Thyroid gland (tissue), 4 donors: ENCODE data around the gene NAT9. TPM values are rescaled to one million over a fixed set of nuclear protein-coding genes. Genes with fewer than 3 reads are reported as not detected.

Source experiments
- DNase-seq, 2 donors: peaks; one replicate each; pipeline ENCODE4 v3.0.0-alpha.2; 2019
- H3K27ac ChIP-seq, 3 donors: fragments of 200-600 bp; sonication (generic); 1 replicate in 2 of 3; 2 replicates in 1 of 3; pipeline ENCODE4 v1.5.1; 2016 to 2019; ENCODE audit warnings: mild to moderate bottlenecking in 1 of 3, moderate library complexity in 1 of 3
- H3K27me3 ChIP-seq: fragments of 200-600 bp; sonication (generic); one replicate; pipeline ENCODE4 v1.5.1; 2019
- H3K36me3 ChIP-seq, 2 donors: fragments of 200-600 bp; sonication (generic); one replicate each; pipeline ENCODE4 v1.5.1; 2016 to 2019
- H3K4me1 ChIP-seq, 2 donors: fragments of 200-600 bp; sonication (generic); one replicate each; pipeline ENCODE4 v1.5.1; 2017 to 2019
- H3K4me3 ChIP-seq, 3 donors: fragments of 200-600 bp; sonication (generic); replicated peaks in 1 of 3; 1 replicate in 2 of 3; 2 replicates in 1 of 3; pipeline ENCODE4 v1.5.1; 2016; ENCODE audit warnings: mild to moderate bottlenecking in 1 of 3
- H3K9me3 ChIP-seq: fragments of 200-600 bp; sonication (generic); one replicate; pipeline ENCODE4 v1.5.1; 2017
- CTCF ChIP-seq, 6 experiments: fragments of 200-600 bp in 3 of 6; fragments of 450-650 bp in 3 of 6; sonication (generic) in 3 of 6; IDR thresholded peaks; one replicate each; pipeline ENCODE4 v1.5.1; 2016 to 2019; ENCODE audit warnings: antibody characterized with exemption in 6 of 6, mild to moderate bottlenecking in 2 of 6, inconsistent platforms in 1 of 6, moderate library complexity in 1 of 6
- POLR2A ChIP-seq, 2 donors: fragments of 450-650 bp; IDR thresholded peaks; one replicate each; pipeline ENCODE4 v1.6.1; 2017; ENCODE audit warnings: antibody characterized with exemption in 2 of 2, mild to moderate bottlenecking in 2 of 2, moderate library complexity in 1 of 2
- WGBS, 2 donors: methylation state at CpG; one replicate each; pipeline ENCODE4 v1.1.5; 2017; 5-methylcytosine and 5-hydroxymethylcytosine counted together
- intact Hi-C: fragments of 100-400 bp; cut with DNase I; formaldehyde crosslinking; loops from one replicate; pipeline ENCODE4 v1.15.1; 2023
- total RNA-seq, 4 donors: library from RNA; depleted of rRNA; stranded (reverse); fragments of >200 nt; gene quantifications; one replicate each; pipeline ENCODE4 v1.2.3, GENCODE V29; 2016

The NAT9 gene
- total RNA-seq, 4 donors from 2014 or later = 33.1 to 46.5 (median 41.4) TPM

GRCh38 chr17:74734256-74734655 is 41.9 kb downstream of the NAT9 start:
- WGBS, 2 donors = 97 to 98% methylated on average over 3 of the region's 3 CpGs
- H3K4me1 ChIP-seq = peaks cover 15 to 24% of the 10 kb centered on the region in 2 donors
- intact Hi-C loops = loop anchor here (5.0 kb wide), 1 partner anchor 57 kb away; no protein-coding TSS in a partner anchor

GRCh38 chr17:74733365-74734122 is 42.6 kb downstream of the NAT9 start:
- H3K27ac ChIP-seq = no peak overlapping the region
- WGBS, 2 donors = 71 to 82% methylated on average over 9 of the region's 9 CpGs
- DNase-seq = no peak
- H3K4me3 ChIP-seq = no peak overlapping the region
- H3K36me3 ChIP-seq = no peaks in the 10 kb centered on the region
- peaks cover 18% of the 10 kb centered on the region for H3K27me3 ChIP-seq
- intact Hi-C loops = loop anchor here (5.0 kb wide), 1 partner anchor 56 kb away; no protein-coding TSS in a partner anchor
- H3K4me1 ChIP-seq = peaks cover 15 to 23% of the 10 kb centered on the region in 2 donors
- no peaks in the 10 kb centered on the region for H3K9me3 ChIP-seq
- no peak for TF ChIP-seq POLR2A (IDR thresholded peaks at IDR 0.05)
- TF ChIP-seq CTCF (IDR thresholded peaks at IDR 0.05) = no peak

More at GRCh38 chr17:74734256-74734655, 41.9 kb downstream of the NAT9 start:
- H3K27me3 ChIP-seq = peaks cover 21% of the 10 kb centered on the region
- no peak overlapping the region for H3K4me3 ChIP-seq
- no peak for DNase-seq
- H3K36me3 ChIP-seq = no peaks in the 10 kb centered on the region
- H3K27ac ChIP-seq = no peak overlapping the region
- no peaks in the 10 kb centered on the region for H3K9me3 ChIP-seq
- TF ChIP-seq CTCF (IDR thresholded peaks at IDR 0.05) = no peak
- no peak for TF ChIP-seq POLR2A (IDR thresholded peaks at IDR 0.05)

- H3K9me3 ChIP-seq = no peaks in the 10 kb centered on the region
- no peak overlapping the region for H3K27ac ChIP-seq
- H3K27me3 ChIP-seq = peaks cover 7% of the 10 kb centered on the region
- intact Hi-C loops = loop anchor here (5.0 kb wide), 1 partner anchor 55 kb away; no protein-coding TSS in a partner anchor
- WGBS, 2 donors = 74 to 77% methylated on average over 12 of the region's 12 CpGs
- peaks cover 10 to 11% of the 10 kb centered on the region in 2 donors for H3K4me1 ChIP-seq
- H3K36me3 ChIP-seq = no peaks in the 10 kb centered on the region
- no peak for DNase-seq
- TF ChIP-seq CTCF (IDR thresholded peaks at IDR 0.05) (no peak), POLR2A (IDR thresholded peaks at IDR 0.05) (no peak)
- no peak overlapping the region for H3K4me3 ChIP-seq
Observed at GRCh38 chr17:74732042-74732867, 43.9 kb downstream of the NAT9 start.

- no peaks in the 10 kb centered on the region for H3K9me3 ChIP-seq
- H3K36me3 ChIP-seq = no peaks in the 10 kb centered on the region
- no peak overlapping the region for H3K27ac ChIP-seq
- DNase-seq = no peak
- H3K27me3 ChIP-seq = no peaks in the 10 kb centered on the region
- no peak overlapping the region for H3K4me3 ChIP-seq
- peaks cover 8 to 9% of the 10 kb centered on the region in 2 donors for H3K4me1 ChIP-seq
- intact Hi-C loops = loop anchor here (5.0 kb wide), 1 partner anchor 54 kb away; no protein-coding TSS in a partner anchor
- 75 to 80% methylated on average over 4 of the region's 4 CpGs for WGBS, 2 donors
- TF ChIP-seq POLR2A (IDR thresholded peaks at IDR 0.05) = no peak
- no peak for TF ChIP-seq CTCF (IDR thresholded peaks at IDR 0.05)
Observed at GRCh38 chr17:74731347-74731605, 44.9 kb downstream of the NAT9 start.
